Measurements from ENCODE around the gene HVCN1.
A peak's percentile ranks its signal among the peaks of the same experiment; 100 is the strongest.
"Not testable (repeated sequence)": the region's sequence is repeated elsewhere in the genome, so short reads cannot be mapped to it uniquely, and the experiment has no call there.

Gene HVCN1

DNA sequence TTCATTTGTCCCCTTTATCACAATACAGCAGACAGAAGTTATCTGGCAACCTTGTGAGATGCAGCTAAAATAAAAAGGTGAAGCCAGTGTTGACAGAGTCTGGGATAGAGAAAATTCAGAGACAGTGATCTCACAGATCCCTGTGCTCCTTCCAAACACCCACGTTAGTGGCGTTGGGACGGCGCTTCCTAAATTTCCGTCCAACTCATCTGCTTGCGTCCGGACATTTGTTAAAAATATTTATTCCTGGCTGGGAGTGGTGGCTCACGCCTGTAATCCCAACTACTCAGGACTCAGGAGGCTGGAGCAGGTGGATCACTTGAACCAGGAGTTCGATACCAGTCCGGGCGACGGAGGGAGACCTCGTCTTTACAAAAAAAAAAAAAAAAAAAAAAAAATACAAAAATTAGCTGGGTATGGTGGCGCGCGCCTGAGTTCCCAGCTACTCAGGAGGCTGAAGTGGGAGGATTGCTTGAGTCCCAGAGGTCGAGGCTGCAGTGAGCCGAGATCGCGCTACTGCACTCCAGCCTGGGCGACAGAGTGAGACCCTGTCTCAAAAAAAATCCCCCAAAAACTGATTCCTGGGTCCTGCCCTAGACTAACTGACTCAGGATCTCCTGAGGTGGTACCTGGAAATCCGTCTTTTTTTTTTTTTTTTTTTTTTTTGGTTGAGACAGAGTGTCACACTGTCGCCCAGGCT lies 75.7 kb downstream of the HVCN1 start:
- DNase-seq (ENCODE audit: extremely low read depth, insufficient read length), result no peak
- Histone ChIP-seq H3K27me3 (replicated peaks; ENCODE audit: control insufficient read depth, insufficient read depth, low read length) (no peaks in the 10 kb centered on the region), H3K36me3 (ENCODE audit: control insufficient read depth, insufficient read depth, low read length) (no peaks in the 10 kb centered on the region), H3K4me3 (replicated peaks; ENCODE audit: low read depth, low read length) (peak overlapping the region; percentile 84)
- TF ChIP-seq, protein P1, sequence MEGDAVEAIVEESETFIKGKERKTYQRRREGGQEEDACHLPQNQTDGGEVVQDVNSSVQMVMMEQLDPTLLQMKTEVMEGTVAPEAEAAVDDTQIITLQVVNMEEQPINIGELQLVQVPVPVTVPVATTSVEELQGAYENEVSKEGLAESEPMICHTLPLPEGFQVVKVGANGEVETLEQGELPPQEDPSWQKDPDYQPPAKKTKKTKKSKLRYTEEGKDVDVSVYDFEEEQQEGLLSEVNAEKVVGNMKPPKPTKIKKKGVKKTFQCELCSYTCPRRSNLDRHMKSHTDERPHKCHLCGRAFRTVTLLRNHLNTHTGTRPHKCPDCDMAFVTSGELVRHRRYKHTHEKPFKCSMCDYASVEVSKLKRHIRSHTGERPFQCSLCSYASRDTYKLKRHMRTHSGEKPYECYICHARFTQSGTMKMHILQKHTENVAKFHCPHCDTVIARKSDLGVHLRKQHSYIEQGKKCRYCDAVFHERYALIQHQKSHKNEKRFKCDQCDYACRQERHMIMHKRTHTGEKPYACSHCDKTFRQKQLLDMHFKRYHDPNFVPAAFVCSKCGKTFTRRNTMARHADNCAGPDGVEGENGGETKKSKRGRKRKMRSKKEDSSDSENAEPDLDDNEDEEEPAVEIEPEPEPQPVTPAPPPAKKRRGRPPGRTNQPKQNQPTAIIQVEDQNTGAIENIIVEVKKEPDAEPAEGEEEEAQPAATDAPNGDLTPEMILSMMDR (IDR thresholded peaks at IDR 0.05; ENCODE audit: insufficient read depth, low read length, poor library complexity, severe bottlenecking), result no peak

DNA sequence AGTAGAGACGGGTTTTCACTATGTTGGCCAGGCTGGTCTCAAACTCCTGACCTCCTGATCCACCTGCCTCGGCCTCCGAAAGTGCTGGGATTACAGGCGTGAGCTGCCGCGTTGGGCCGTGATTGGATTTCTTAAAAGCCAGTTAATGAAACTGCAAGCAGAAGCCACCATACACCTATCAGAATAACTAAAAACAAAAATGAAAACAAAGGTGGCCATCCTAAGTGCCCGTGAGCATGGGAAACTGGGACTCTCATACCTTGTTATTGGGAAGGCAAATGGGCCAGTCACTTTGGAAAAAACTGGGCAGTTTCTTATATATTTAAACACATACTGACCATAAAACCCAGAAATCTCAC lies 82.7 kb downstream of the HVCN1 start:
- H3K4me3 ChIP-seq (replicated peaks; ENCODE audit: low read depth, low read length), result peak overlapping the region; percentile 33
- H3K36me3 ChIP-seq (ENCODE audit: control insufficient read depth, insufficient read depth, low read length), result no peaks in the 10 kb centered on the region
- no peaks in the 10 kb centered on the region for H3K27me3 ChIP-seq (replicated peaks; ENCODE audit: control insufficient read depth, insufficient read depth, low read length)
- DNase-seq (ENCODE audit: extremely low read depth, insufficient read length), result no peak
- TF ChIP-seq, protein P1 (IDR thresholded peaks at IDR 0.05; ENCODE audit: insufficient read depth, low read length, poor library complexity, severe bottlenecking), result no peak

DNA sequence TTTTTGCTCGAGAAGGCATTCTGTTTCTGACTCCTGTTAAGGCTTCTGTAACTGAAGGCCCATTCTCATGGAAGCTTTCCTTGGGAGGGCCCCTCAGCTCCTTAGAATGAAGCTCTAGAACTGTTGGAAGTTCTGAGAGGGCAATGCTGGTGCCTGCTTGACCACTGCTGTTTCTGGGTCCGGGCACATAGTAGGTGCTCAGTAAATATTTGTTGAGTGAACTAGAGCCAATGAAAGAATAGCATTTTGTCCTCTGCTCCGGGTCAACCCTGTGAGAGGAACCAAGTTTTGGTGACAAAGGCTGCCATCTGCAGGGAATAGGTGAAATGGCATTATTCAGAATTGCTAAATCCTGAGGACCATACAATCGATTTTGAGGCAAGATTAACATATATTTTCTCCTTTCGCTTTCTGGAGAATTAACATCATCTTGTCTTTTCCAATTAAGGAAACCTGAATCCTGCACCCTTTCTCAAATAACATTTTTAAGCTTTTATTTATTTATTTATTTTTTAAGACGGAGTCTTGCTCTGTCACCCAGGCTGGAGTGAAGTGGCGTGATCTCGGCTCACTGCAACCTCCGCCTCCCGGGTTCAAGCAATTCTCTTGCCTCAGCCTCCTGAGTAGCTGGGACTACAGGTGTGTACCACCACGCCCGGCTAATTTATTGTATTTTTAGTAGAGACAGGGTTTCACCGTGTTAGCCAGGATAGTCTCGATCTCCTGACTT lies 86.7 kb downstream of the HVCN1 start:
- H3K27me3 ChIP-seq (replicated peaks; ENCODE audit: control insufficient read depth, insufficient read depth, low read length); DNase-seq (ENCODE audit: extremely low read depth, insufficient read length); H3K4me3 ChIP-seq (replicated peaks; ENCODE audit: low read depth, low read length); H3K36me3 ChIP-seq (ENCODE audit: control insufficient read depth, insufficient read depth, low read length): not testable (repeated sequence)
- TF ChIP-seq, protein P1 (IDR thresholded peaks at IDR 0.05; ENCODE audit: insufficient read depth, low read length, poor library complexity, severe bottlenecking), result peak; percentile 62

DNA sequence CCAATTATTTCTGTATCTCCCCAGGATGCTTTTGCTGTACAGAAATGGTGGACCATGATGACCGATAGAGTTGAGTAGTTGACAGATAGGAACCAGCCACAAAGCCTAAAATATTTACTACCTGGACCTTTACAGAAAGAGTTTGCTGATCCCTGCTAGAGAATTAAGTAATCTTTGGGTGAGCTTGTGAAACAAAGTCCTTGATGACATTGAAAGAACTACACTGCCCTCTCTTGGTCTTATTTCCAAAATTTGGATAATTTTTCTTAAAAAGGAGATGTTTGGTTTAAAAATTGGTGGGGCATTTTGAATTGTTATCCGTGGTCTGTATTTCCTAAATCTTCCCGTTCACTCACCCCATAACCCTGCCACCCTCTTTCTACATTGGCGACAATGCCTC lies 88.7 kb downstream of the HVCN1 start:
- no peak overlapping the region for H3K4me3 ChIP-seq (replicated peaks; ENCODE audit: low read depth, low read length)
- no peaks in the 10 kb centered on the region for H3K36me3 ChIP-seq (ENCODE audit: control insufficient read depth, insufficient read depth, low read length)
- no peak for DNase-seq (ENCODE audit: extremely low read depth, insufficient read length)
- TF ChIP-seq, protein P1 (IDR thresholded peaks at IDR 0.05; ENCODE audit: insufficient read depth, low read length, poor library complexity, severe bottlenecking), result peak; percentile 29
- no peaks in the 10 kb centered on the region for H3K27me3 ChIP-seq (replicated peaks; ENCODE audit: control insufficient read depth, insufficient read depth, low read length)

DNA sequence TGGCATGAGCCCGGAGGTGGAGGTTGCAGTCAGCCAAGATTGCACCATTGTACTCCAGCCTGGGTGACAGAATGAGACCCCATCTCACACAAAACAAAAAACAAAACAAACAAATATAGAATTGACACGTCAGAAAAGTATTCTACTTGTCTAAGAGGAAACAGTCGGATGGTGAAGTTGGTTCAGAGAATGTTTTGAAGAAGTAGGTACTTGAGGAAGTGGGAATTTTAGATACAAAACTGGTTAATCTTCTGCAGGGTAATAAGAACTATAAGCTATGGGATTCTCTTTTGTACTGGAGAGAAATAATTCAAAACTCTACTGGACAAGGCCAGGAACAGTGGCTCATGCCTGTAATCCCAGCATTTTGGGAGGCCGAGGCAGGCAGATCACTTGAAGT lies 89.6 kb downstream of the HVCN1 start:
- TF ChIP-seq, protein P1 (IDR thresholded peaks at IDR 0.05; ENCODE audit: insufficient read depth, low read length, poor library complexity, severe bottlenecking), result no peak
- no peaks in the 10 kb centered on the region for H3K36me3 ChIP-seq (ENCODE audit: control insufficient read depth, insufficient read depth, low read length)
- no peak overlapping the region for H3K4me3 ChIP-seq (replicated peaks; ENCODE audit: low read depth, low read length)
- no peak for DNase-seq (ENCODE audit: extremely low read depth, insufficient read length)
- no peaks in the 10 kb centered on the region for H3K27me3 ChIP-seq (replicated peaks; ENCODE audit: control insufficient read depth, insufficient read depth, low read length)
